SU-DHL-6 (cell line): ENCODE measurements around the gene APBA2.

Experiments used
- H2AFZ ChIP-seq: fragments of 200-600 bp; sonication (generic); 2 replicates; pipeline ENCODE4 v1.6.1; 2014; ENCODE audit warnings: low read depth, mild to moderate bottlenecking, moderate library complexity, mixed read lengths, antibody characterized with exemption, low read length; ENCODE audit not compliant: severe bottlenecking
- H3F3A ChIP-seq: fragments of 200-600 bp; shearing (Covaris generic); 2 replicates; pipeline ENCODE4 v1.6.0; 2016; ENCODE audit warnings: antibody characterized with exemption, mild to moderate bottlenecking; ENCODE audit not compliant: insufficient read depth
- H3K27ac ChIP-seq: fragments of 200-600 bp; sonication (generic); 2 replicates; pipeline ENCODE4 v1.5.1; 2016; ENCODE audit warnings: low read depth, mild to moderate bottlenecking, low read length, moderate library complexity, mixed read lengths
- H3K27me3 ChIP-seq: fragments of 200-600 bp; sonication (generic), shearing (Covaris generic); 2 replicates; pipeline ENCODE4 v1.6.0; 2014; ENCODE audit warnings: mild to moderate bottlenecking, low read length
- H3K36me3 ChIP-seq: fragments of 200-600 bp; sonication (generic); 2 replicates; pipeline ENCODE4 v1.6.1; 2014; ENCODE audit warnings: mild to moderate bottlenecking, low read length, mixed read lengths
- H3K4me2 ChIP-seq: fragments of 300-600, 200-600 bp; shearing (Covaris generic), sonication (generic); 2 replicates; pipeline ENCODE4 v1.6.0; 2014; ENCODE audit warnings: low read length, low read depth, mild to moderate bottlenecking; ENCODE audit not compliant: poor library complexity, severe bottlenecking
- H3K4me3 ChIP-seq: fragments of 200-600 bp; sonication (generic); 2 replicates; pipeline ENCODE4 v1.5.1; 2014; ENCODE audit warnings: antibody characterized with exemption, low read length, mild to moderate bottlenecking, mixed read lengths; ENCODE audit not compliant: insufficient read depth, poor library complexity, severe bottlenecking
- H3K79me2 ChIP-seq: fragments of 200-600 bp; sonication (generic); 2 replicates; pipeline ENCODE4 v1.6.1; 2014; ENCODE audit warnings: mild to moderate bottlenecking, low read length, moderate library complexity; ENCODE audit not compliant: insufficient read depth
- H3K9ac ChIP-seq: fragments of 200-600 bp; sonication (generic); 2 replicates; pipeline ENCODE4 v1.7.0; 2014; ENCODE audit warnings: mild to moderate bottlenecking, low read length
- H3K9me2 ChIP-seq: fragments of 200-600 bp; sonication (generic); replicated peaks from 2 replicates; pipeline ENCODE4 v1.6.1; 2014; ENCODE audit warnings: low read length; ENCODE audit not compliant: insufficient read depth
- H3K9me3 ChIP-seq: fragments of 200-600 bp; sonication (generic); 2 replicates; pipeline ENCODE4 v1.6.1; 2014; ENCODE audit warnings: low read length, mixed read lengths; ENCODE audit not compliant: insufficient read depth
- H4K20me1 ChIP-seq: fragments of 200-600 bp; sonication (generic); 2 replicates; pipeline ENCODE4 v1.6.1; 2014; ENCODE audit warnings: low read depth, mild to moderate bottlenecking, antibody characterized with exemption, low read length, moderate library complexity, mixed read lengths
- EZH2phosphoT487 ChIP-seq: fragments of 200-600 bp; sonication (generic), shearing (Covaris generic); conservative IDR thresholded peaks from 2 replicates; pipeline ENCODE4 v1.6.1; 2018; ENCODE audit warnings: mild to moderate bottlenecking, antibody characterized with exemption, low read length, moderate library complexity, mixed read lengths
- TF ChIP-seq, protein P1 (sequence below): fragments of 200-600 bp; sonication (generic); IDR thresholded peaks from one replicate; pipeline ENCODE4 v1.5.1; 2017; ENCODE audit warnings: antibody characterized with exemption, mild to moderate bottlenecking, low read length, moderate library complexity; ENCODE audit not compliant: insufficient read depth, poor library complexity, severe bottlenecking

Gene APBA2

DNA sequence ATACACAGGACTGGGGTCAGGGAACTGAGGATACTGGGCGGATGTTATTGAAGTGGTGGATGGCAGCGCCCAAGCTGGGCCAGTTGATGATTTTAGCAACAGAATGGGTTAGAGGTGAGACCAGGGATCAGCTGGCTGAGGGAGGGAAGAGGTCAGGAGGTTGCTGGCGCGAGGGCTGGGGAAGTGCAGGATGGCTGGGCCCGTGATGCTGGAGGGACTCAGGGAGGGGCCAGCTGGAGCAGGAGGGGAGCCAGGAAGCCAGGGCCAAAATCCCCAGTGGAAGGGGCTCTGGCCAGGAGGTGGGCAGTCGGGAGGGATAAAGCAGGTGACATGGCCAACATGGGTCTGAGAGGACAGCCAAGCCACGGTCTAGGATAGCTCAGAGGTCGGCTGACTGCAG lies 205.9 kb downstream of the APBA2 start:
- Histone ChIP-seq H3K27ac (no peak overlapping the region), H3K9ac (no peak overlapping the region), H2AFZ (no peak overlapping the region), H4K20me1 (no peaks in the 10 kb centered on the region), H3K36me3 (no peaks in the 10 kb centered on the region), H3K4me2 (no peak overlapping the region), H3K9me3 (no peaks in the 10 kb centered on the region), H3K9me2 (no peaks in the 10 kb centered on the region), H3K79me2 (no peaks in the 10 kb centered on the region), H3K27me3 (no peaks in the 10 kb centered on the region), H3F3A (no peaks in the 10 kb centered on the region), H3K4me3 (no peak overlapping the region)
- no peak for TF ChIP-seq EZH2phosphoT487
- TF ChIP-seq, protein P1, sequence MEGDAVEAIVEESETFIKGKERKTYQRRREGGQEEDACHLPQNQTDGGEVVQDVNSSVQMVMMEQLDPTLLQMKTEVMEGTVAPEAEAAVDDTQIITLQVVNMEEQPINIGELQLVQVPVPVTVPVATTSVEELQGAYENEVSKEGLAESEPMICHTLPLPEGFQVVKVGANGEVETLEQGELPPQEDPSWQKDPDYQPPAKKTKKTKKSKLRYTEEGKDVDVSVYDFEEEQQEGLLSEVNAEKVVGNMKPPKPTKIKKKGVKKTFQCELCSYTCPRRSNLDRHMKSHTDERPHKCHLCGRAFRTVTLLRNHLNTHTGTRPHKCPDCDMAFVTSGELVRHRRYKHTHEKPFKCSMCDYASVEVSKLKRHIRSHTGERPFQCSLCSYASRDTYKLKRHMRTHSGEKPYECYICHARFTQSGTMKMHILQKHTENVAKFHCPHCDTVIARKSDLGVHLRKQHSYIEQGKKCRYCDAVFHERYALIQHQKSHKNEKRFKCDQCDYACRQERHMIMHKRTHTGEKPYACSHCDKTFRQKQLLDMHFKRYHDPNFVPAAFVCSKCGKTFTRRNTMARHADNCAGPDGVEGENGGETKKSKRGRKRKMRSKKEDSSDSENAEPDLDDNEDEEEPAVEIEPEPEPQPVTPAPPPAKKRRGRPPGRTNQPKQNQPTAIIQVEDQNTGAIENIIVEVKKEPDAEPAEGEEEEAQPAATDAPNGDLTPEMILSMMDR = no peak

DNA sequence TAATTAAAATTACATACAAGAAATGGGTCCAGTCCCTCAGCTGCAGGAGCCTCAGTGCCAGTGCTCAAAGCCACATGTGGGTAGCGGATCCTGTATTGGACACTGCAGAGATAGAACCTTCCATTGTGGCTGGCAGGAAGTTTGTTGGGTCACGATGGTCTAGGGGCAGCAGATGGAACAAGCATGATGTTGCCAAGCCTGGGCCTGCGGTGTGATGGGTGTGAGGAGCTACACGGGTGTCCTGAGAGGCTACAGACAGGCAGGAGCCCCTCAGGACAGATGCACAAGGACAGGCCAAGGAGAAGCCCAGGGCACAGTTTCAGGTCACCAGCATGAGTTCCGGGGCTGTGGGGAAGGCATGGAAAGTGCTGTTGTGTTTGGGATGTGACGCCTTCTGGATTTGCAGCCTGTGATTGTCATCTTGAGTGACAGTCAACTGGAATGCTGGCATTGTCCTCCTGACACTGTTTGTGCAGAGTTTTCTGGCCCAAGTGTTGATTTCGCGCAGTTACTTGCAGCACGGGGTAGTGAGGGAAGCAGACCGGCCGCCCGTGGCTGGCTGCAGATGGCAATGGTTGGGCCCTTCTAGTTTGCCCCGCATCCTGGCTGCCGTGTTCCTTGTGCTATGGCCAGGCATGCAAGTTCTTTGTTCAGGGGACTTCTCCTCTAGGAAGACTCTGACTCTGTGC lies 206.7 kb downstream of the APBA2 start:
- Histone ChIP-seq H3K9ac (no peak overlapping the region), H3K4me2 (no peak overlapping the region), H3K79me2 (no peaks in the 10 kb centered on the region), H3K27ac (no peak overlapping the region), H4K20me1 (no peaks in the 10 kb centered on the region), H2AFZ (no peak overlapping the region), H3K27me3 (no peaks in the 10 kb centered on the region), H3K4me3 (no peak overlapping the region), H3K36me3 (no peaks in the 10 kb centered on the region), H3F3A (no peaks in the 10 kb centered on the region), H3K9me2 (no peaks in the 10 kb centered on the region), H3K9me3 (no peaks in the 10 kb centered on the region)
- TF ChIP-seq EZH2phosphoT487 = no peak
- TF ChIP-seq, protein P1 = no peak

DNA sequence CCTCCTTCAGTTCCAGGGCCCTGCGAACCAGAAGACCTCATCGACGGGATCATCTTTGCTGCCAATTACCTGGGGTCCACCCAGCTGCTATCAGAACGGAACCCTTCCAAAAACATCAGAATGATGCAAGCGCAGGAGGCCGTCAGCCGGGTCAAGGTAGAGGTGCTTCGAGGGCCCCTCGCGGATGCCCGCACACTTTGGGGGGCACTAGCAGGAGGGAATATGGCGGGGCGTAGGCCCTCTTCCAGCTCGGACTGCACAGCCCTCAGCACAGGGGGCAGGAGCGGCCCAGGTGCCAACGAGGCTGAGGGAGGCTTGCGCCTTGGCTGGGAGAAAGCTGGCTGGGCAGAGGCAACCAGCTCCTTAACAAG lies 207.3 kb downstream of the APBA2 start:
- no peaks in the 10 kb centered on the region for H3K9me2 ChIP-seq
- no peak overlapping the region for H3K4me2 ChIP-seq
- H3K4me3 ChIP-seq = no peak overlapping the region
- H4K20me1 ChIP-seq = no peaks in the 10 kb centered on the region
- no peaks in the 10 kb centered on the region for H3F3A ChIP-seq
- H3K27me3 ChIP-seq = no peaks in the 10 kb centered on the region
- H3K9ac ChIP-seq = no peak overlapping the region
- H3K79me2 ChIP-seq = no peaks in the 10 kb centered on the region
- TF ChIP-seq, protein P1 = no peak
- TF ChIP-seq EZH2phosphoT487 = no peak
- no peaks in the 10 kb centered on the region for H3K36me3 ChIP-seq
- no peak overlapping the region for H3K27ac ChIP-seq
- no peaks in the 10 kb centered on the region for H3K9me3 ChIP-seq
- no peak overlapping the region for H2AFZ ChIP-seq
